WTC11 (cell line): Measurements from ENCODE around the gene MGAT3. TPM values are rescaled to one million over a fixed set of nuclear protein-coding genes. Genes with fewer than 3 reads are reported as not detected.

Source experiments
- ATAC-seq: fragments of 200-7000 bp; cut with Tn5 transposase; 2 replicates; pipeline ENCODE4 v1.10.0; 2021; ENCODE audit warnings: mild to moderate bottlenecking, moderate library complexity
- CTCF ChIA-PET: fragments of 300-600 bp; sonication (Branson Sonifier 250); formaldehyde crosslinking; loops from one replicate; lab custom pipeline; 2021; ENCODE audit warnings: antibody characterized with exemption; lab: Charles Lee
- POLR2A ChIA-PET: fragments of 350-600 bp; sonication (Branson Sonifier 250); formaldehyde crosslinking; loops from one replicate; lab custom pipeline; 2021; ENCODE audit warnings: antibody characterized with exemption; lab: Charles Lee
- DNase-seq: peaks from one replicate; pipeline ENCODE4 v3.0.0; 2021; ENCODE audit warnings: low spot score
- H3K27ac Mint-ChIP-seq: 2 replicates; pipeline ENCODE4 v1.8.0; 2021; ENCODE audit warnings: mixed read lengths
- H3K27me3 Mint-ChIP-seq: 2 replicates; pipeline ENCODE4 v1.8.0; 2021; ENCODE audit warnings: low read depth, mild to moderate bottlenecking, moderate library complexity, mixed read lengths
- H3K36me3 Mint-ChIP-seq: 2 replicates; pipeline ENCODE4 v1.8.0; 2021; ENCODE audit warnings: mixed read lengths
- H3K4me1 Mint-ChIP-seq: 2 replicates; pipeline ENCODE4 v1.8.0; 2022; ENCODE audit warnings: mixed read lengths
- H3K4me3 Mint-ChIP-seq: 2 replicates; pipeline ENCODE4 v1.8.0; 2021; ENCODE audit warnings: mild to moderate bottlenecking, moderate library complexity, mixed read lengths
- H3K9me3 Mint-ChIP-seq: 2 replicates; pipeline ENCODE4 v1.8.0; 2021; ENCODE audit warnings: mixed read lengths
- ATF2 ChIP-seq: sonication (generic); formaldehyde crosslinking; IDR thresholded peaks from 2 replicates; pipeline ENCODE4 v1.8.1; 2022; ENCODE audit warnings: low read depth, missing genetic modification reagents, borderline replicate concordance
- ATF6 ChIP-seq: sonication (generic); formaldehyde crosslinking; IDR thresholded peaks from 2 replicates; pipeline ENCODE4 v1.8.1; 2023; ENCODE audit warnings: mild to moderate bottlenecking, missing genetic modification reagents
- FOXP1 ChIP-seq: sonication (generic); formaldehyde crosslinking; IDR thresholded peaks from 2 replicates; pipeline ENCODE4 v1.8.0; 2022; ENCODE audit warnings: missing genetic modification reagents, mild to moderate bottlenecking, moderate library complexity, borderline replicate concordance
- HMGA2 ChIP-seq: fragments of 250-450 bp; sonication (Bioruptor Pico); IDR thresholded peaks from 2 replicates; pipeline ENCODE4 v1.4.0; 2021; ENCODE audit warnings: mild to moderate bottlenecking, moderate library complexity
- IRF2 ChIP-seq: sonication (generic); formaldehyde crosslinking; IDR thresholded peaks from 2 replicates; pipeline ENCODE4 v1.8.0; 2022; ENCODE audit warnings: low read depth, missing genetic modification reagents, borderline replicate concordance
- MAX ChIP-seq: sonication (generic); formaldehyde crosslinking; IDR thresholded peaks from 2 replicates; pipeline ENCODE4 v1.8.0; 2022; ENCODE audit warnings: mild to moderate bottlenecking, missing genetic modification reagents
- MYBL2 ChIP-seq: sonication (generic); formaldehyde crosslinking; IDR thresholded peaks from 2 replicates; pipeline ENCODE4 v1.8.1; 2023; ENCODE audit warnings: mild to moderate bottlenecking, moderate library complexity, missing genetic modification reagents
- NFATC4 ChIP-seq: fragments of 250-450 bp; sonication (Bioruptor Pico); IDR thresholded peaks from 2 replicates; pipeline ENCODE4 v1.9.0; 2021; ENCODE audit warnings: mild to moderate bottlenecking
- NFYB ChIP-seq: sonication (generic); formaldehyde crosslinking; conservative IDR thresholded peaks from 2 replicates; pipeline ENCODE4 v1.8.0; 2022; ENCODE audit warnings: low read depth, missing genetic modification reagents
- PRRX2 ChIP-seq: fragments of 250-450 bp; sonication (Bioruptor Pico); IDR thresholded peaks from 2 replicates; pipeline ENCODE4 v1.8.0; 2021; ENCODE audit warnings: mild to moderate bottlenecking
- RORB ChIP-seq: fragments of 250-450 bp; sonication (Bioruptor Pico); IDR thresholded peaks from 2 replicates; pipeline ENCODE4 v1.9.0; 2021; ENCODE audit warnings: mild to moderate bottlenecking
- SMAD3 ChIP-seq: sonication (generic); formaldehyde crosslinking; IDR thresholded peaks from 2 replicates; pipeline ENCODE4 v1.8.0; 2022; ENCODE audit warnings: missing genetic modification reagents, mild to moderate bottlenecking, borderline replicate concordance
- TCF7 ChIP-seq: sonication (generic); formaldehyde crosslinking; IDR thresholded peaks from 2 replicates; pipeline ENCODE4 v1.8.0; 2022; ENCODE audit warnings: mild to moderate bottlenecking, low read depth, missing genetic modification reagents, moderate library complexity
- TP53 ChIP-seq: sonication (generic); formaldehyde crosslinking; IDR thresholded peaks from 2 replicates; pipeline ENCODE4 v1.8.1; 2023; ENCODE audit warnings: mild to moderate bottlenecking, missing genetic modification reagents
- ZNF219 ChIP-seq: sonication (generic); formaldehyde crosslinking; IDR thresholded peaks from 2 replicates; pipeline ENCODE4 v1.8.0; 2023; ENCODE audit warnings: missing genetic modification reagents, mild to moderate bottlenecking, borderline replicate concordance
- ZNF232 ChIP-seq: sonication (generic); formaldehyde crosslinking; IDR thresholded peaks from 2 replicates; pipeline ENCODE4 v1.8.0; 2022; ENCODE audit warnings: mild to moderate bottlenecking, missing genetic modification reagents
- ZNF396 ChIP-seq: fragments of 250-450 bp; sonication (Bioruptor Pico); IDR thresholded peaks from 2 replicates; pipeline ENCODE4 v1.8.0; 2021; ENCODE audit warnings: mild to moderate bottlenecking, moderate library complexity, borderline replicate concordance
- total RNA-seq: library from RNA; stranded (reverse); gene quantifications from 3 replicates; pipeline ENCODE4 v1.2.3, GENCODE V29; 2021
- TF ChIP-seq, protein P1 (sequence below): fragments of 250-450 bp; sonication (Bioruptor Pico); IDR thresholded peaks from 2 replicates; pipeline ENCODE4 v2.1.2; 2022; ENCODE audit warnings: mild to moderate bottlenecking, moderate library complexity
- TF ChIP-seq, protein P2 (sequence below): sonication (generic); formaldehyde crosslinking; IDR thresholded peaks from 2 replicates; pipeline ENCODE4 v1.8.0; 2023; ENCODE audit warnings: missing genetic modification reagents
- TF ChIP-seq, protein P3 (sequence below): fragments of 250-450 bp; sonication (Bioruptor Pico); conservative IDR thresholded peaks from 2 replicates; pipeline ENCODE4 v1.9.0; 2021; ENCODE audit warnings: mild to moderate bottlenecking
- TF ChIP-seq, protein P4 (sequence below): fragments of 200-600 bp; IDR thresholded peaks from 2 replicates; pipeline ENCODE4 v1.8.0; 2022; ENCODE audit warnings: antibody characterized with exemption

The MGAT3 gene
- total RNA-seq, 1 experiment from 2014 or later = 11.4 TPM

- peak; percentile 73 for DNase-seq
Observed at GRCh38 chr22:39514373-39514973, 57.7 kb downstream of the MGAT3 start.

GRCh38 chr22:39515266-39516050, 58.6 kb downstream of the MGAT3 start:
- no peak for ATAC-seq
- peaks cover 69% of the 10 kb centered on the region for H3K36me3 Mint-ChIP-seq
- no peaks in the 10 kb centered on the region for H3K9me3 Mint-ChIP-seq
- POLR2A ChIA-PET = interaction anchor here (1.0 kb wide), 1 partner anchor 9 kb away, joined by 3 read pairs; no protein-coding TSS in a partner anchor
- H3K4me1 Mint-ChIP-seq = peaks cover 8% of the 10 kb centered on the region
- peaks cover 76% of the 10 kb centered on the region for H3K27me3 Mint-ChIP-seq
- no peak for DNase-seq
- no peak overlapping the region for H3K27ac Mint-ChIP-seq
- TF ChIP-seq ATF6 = no peak
- no peak for TF ChIP-seq FOXP1
- TF ChIP-seq NFYB (CRISPR knock-in tag) = no peak
- no peak for TF ChIP-seq ZNF219 (CRISPR knock-in tag)
- no peak for TF ChIP-seq ATF2 (CRISPR knock-in tag)
- TF ChIP-seq SMAD3 (CRISPR knock-in tag) = no peak
- TF ChIP-seq IRF2 (CRISPR knock-in tag) = no peak
- no peak for TF ChIP-seq TCF7 (CRISPR knock-in tag)
- TF ChIP-seq MAX (CRISPR knock-in tag) = no peak
- TF ChIP-seq, protein P1, sequence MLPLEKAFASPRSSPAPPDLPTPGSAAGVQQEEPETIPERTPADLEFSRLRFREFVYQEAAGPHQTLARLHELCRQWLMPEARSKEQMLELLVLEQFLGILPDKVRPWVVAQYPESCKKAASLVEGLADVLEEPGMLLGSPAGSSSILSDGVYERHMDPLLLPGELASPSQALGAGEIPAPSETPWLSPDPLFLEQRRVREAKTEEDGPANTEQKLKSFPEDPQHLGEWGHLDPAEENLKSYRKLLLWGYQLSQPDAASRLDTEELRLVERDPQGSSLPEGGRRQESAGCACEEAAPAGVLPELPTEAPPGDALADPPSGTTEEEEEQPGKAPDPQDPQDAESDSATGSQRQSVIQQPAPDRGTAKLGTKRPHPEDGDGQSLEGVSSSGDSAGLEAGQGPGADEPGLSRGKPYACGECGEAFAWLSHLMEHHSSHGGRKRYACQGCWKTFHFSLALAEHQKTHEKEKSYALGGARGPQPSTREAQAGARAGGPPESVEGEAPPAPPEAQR (CRISPR knock-in tag) = no peak
- TF ChIP-seq PRRX2 (CRISPR knock-in tag) = no peak
- TF ChIP-seq HMGA2 (CRISPR knock-in tag) = no peak
- TF ChIP-seq RORB = no peak
- TF ChIP-seq, protein P2, sequence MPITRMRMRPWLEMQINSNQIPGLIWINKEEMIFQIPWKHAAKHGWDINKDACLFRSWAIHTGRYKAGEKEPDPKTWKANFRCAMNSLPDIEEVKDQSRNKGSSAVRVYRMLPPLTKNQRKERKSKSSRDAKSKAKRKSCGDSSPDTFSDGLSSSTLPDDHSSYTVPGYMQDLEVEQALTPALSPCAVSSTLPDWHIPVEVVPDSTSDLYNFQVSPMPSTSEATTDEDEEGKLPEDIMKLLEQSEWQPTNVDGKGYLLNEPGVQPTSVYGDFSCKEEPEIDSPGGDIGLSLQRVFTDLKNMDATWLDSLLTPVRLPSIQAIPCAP (CRISPR knock-in tag) = no peak
- no peak for TF ChIP-seq TP53 (CRISPR knock-in tag)
- TF ChIP-seq NFATC4 (CRISPR knock-in tag) = no peak
- TF ChIP-seq ZNF396 = no peak
- TF ChIP-seq, protein P3, sequence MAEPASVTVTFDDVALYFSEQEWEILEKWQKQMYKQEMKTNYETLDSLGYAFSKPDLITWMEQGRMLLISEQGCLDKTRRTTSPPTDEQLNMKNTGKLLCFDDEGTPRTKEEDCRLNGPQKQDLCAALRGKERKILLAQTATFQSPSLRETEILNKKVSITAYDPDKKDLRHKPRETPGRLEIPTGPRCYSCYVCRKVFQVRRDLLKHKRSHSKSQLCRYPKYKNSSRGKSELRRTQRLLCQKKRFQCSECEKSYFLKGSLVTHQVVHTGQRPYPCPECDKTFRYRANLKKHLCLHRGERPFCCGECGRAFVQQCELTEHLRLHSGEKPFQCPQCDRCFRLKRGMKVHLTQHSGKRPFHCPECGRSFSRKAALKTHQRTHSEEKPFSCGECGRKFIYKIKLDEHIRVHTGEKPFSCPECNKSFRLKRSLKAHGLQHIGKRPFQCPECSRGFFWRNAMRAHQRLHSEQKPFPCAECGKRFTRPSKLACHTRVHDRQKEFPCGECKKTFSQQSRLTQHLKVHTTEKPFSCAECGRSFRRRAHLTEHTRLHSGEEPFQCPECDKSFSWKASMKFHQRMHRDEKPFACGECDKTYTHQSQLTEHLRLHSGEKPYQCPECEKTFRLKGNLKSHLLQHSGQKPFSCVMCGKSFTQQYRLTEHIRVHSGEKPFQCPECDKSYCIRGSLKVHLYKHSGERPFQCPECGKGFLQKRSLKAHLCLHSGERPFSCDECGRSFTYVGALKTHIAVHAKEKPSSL (CRISPR knock-in tag) = no peak
- CTCF ChIA-PET = interaction anchor here (0.8 to 5.6 kb wide), 20 partner anchors 9 to 173 kb away, joined by 3 to 54 read pairs (median 5); partner anchors contain the start of genes MIEF1 and TAB1
- H3K4me3 Mint-ChIP-seq = no peak overlapping the region

More at GRCh38 chr22:39514373-39514973, 57.7 kb downstream of the MGAT3 start:
- H3K4me3 Mint-ChIP-seq = no peak overlapping the region
- peaks cover 83% of the 10 kb centered on the region for H3K27me3 Mint-ChIP-seq
- H3K9me3 Mint-ChIP-seq = no peaks in the 10 kb centered on the region
- CTCF ChIA-PET = interaction anchor here (0.6 to 5.6 kb wide), 42 partner anchors 10 to 645 kb away, joined by 3 to 54 read pairs (median 5); partner anchors contain the start of genes MIEF1, RPS19BP1 and TAB1
- H3K36me3 Mint-ChIP-seq = peaks cover 72% of the 10 kb centered on the region
- no peak overlapping the region for H3K27ac Mint-ChIP-seq
- TF ChIP-seq ZNF232 (CRISPR knock-in tag) = no peak
- no peak for TF ChIP-seq MYBL2 (CRISPR knock-in tag)
- TF ChIP-seq, protein P4, sequence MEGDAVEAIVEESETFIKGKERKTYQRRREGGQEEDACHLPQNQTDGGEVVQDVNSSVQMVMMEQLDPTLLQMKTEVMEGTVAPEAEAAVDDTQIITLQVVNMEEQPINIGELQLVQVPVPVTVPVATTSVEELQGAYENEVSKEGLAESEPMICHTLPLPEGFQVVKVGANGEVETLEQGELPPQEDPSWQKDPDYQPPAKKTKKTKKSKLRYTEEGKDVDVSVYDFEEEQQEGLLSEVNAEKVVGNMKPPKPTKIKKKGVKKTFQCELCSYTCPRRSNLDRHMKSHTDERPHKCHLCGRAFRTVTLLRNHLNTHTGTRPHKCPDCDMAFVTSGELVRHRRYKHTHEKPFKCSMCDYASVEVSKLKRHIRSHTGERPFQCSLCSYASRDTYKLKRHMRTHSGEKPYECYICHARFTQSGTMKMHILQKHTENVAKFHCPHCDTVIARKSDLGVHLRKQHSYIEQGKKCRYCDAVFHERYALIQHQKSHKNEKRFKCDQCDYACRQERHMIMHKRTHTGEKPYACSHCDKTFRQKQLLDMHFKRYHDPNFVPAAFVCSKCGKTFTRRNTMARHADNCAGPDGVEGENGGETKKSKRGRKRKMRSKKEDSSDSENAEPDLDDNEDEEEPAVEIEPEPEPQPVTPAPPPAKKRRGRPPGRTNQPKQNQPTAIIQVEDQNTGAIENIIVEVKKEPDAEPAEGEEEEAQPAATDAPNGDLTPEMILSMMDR = peak; percentile 66
- no peak; the same call in 1 of the 2 replicates for ATAC-seq
- peaks cover 8% of the 10 kb centered on the region for H3K4me1 Mint-ChIP-seq
- POLR2A ChIA-PET = no interaction called here
